DND-41 (cell line): ENCODE data around the gene ULK1.

Experiments used
- ATAC-seq: fragments of 200-7000 bp; cut with Tn5 transposase; 3 replicates; pipeline ENCODE4 v1.9.1; 2021; ENCODE audit warnings: low read depth; ENCODE audit not compliant: insufficient read depth
- DNase-seq: peaks from one replicate; pipeline ENCODE4 v3.0.0-alpha.2; 2020
- H2AFZ ChIP-seq: 2 replicates; pipeline ENCODE4 v1.6.0; 2012; ENCODE audit warnings: low read depth, low read length
- H3K27ac ChIP-seq: 2 replicates; pipeline ENCODE4 v1.5.1; 2012; ENCODE audit warnings: low read length, inconsistent platforms
- H3K27me3 ChIP-seq: fragments of 200-600 bp; sonication (generic); 2 replicates; pipeline ENCODE4 v1.6.0; 2012; ENCODE audit warnings: low read length, mild to moderate bottlenecking, inconsistent platforms; ENCODE audit not compliant: insufficient read depth, poor library complexity
- H3K36me3 ChIP-seq: 2 replicates; pipeline ENCODE4 v1.5.1; 2012; ENCODE audit warnings: low read length, inconsistent platforms; ENCODE audit not compliant: insufficient read depth
- H3K4me1 ChIP-seq: 2 replicates; pipeline ENCODE4 v1.5.1; 2012; ENCODE audit warnings: mild to moderate bottlenecking, low read length; ENCODE audit not compliant: insufficient read depth
- H3K4me2 ChIP-seq: 2 replicates; pipeline ENCODE4 v1.6.0; 2012; ENCODE audit warnings: mild to moderate bottlenecking, moderate library complexity, low read length, inconsistent platforms; ENCODE audit not compliant: insufficient read depth
- H3K4me3 ChIP-seq, 2 experiments: fragments of 200-600 bp in 1 of 2; shearing (Covaris generic) in 1 of 2; 2 replicates each; pipeline ENCODE4 v1.5.1; 2012 to 2016; ENCODE audit warnings: inconsistent platforms in 2 of 2, low read length in 2 of 2, mild to moderate bottlenecking in 2 of 2, low read depth in 1 of 2, moderate library complexity in 1 of 2
- H3K79me2 ChIP-seq: 2 replicates; pipeline ENCODE4 v1.6.0; 2012; ENCODE audit warnings: low read length, inconsistent platforms; ENCODE audit not compliant: insufficient read depth
- H3K9ac ChIP-seq: 2 replicates; pipeline ENCODE4 v1.6.0; 2012; ENCODE audit warnings: low read depth, mild to moderate bottlenecking, inconsistent platforms, low read length, moderate library complexity
- H3K9me3 ChIP-seq: 2 replicates; pipeline ENCODE4 v1.5.1; 2012; ENCODE audit warnings: low read length, moderate library complexity, mild to moderate bottlenecking, inconsistent platforms; ENCODE audit not compliant: insufficient read depth, severe bottlenecking
- H4K20me1 ChIP-seq: 2 replicates; pipeline ENCODE4 v1.6.0; 2012; ENCODE audit warnings: low read length; ENCODE audit not compliant: insufficient read depth
- CTCF ChIP-seq: IDR thresholded peaks from 2 replicates; pipeline ENCODE4 v1.5.1; 2012; ENCODE audit warnings: borderline replicate concordance, low read length, moderate library complexity, mild to moderate bottlenecking; ENCODE audit not compliant: poor library complexity, severe bottlenecking; ENCODE audit errors: extremely low read depth
- EZH2 ChIP-seq: IDR thresholded peaks from 3 replicates; pipeline ENCODE4 v1.6.1; 2012; ENCODE audit warnings: borderline replicate concordance, low read depth, mild to moderate bottlenecking, moderate library complexity, low read length, inconsistent platforms; ENCODE audit not compliant: severe bottlenecking

ULK1 gene

GRCh38 chr12:131892711-131893604 lies 1.5 kb upstream of the ULK1 start:
- peaks cover 33% of the 10 kb centered on the region for H3K4me1 ChIP-seq
- H3K79me2 ChIP-seq, result peaks cover 32% of the 10 kb centered on the region
- no peak overlapping the region for H3K4me3 ChIP-seq
- H3K9ac ChIP-seq, result no peak overlapping the region
- no peak for TF ChIP-seq EZH2
- TF ChIP-seq CTCF, result no peak
- H3K27me3 ChIP-seq, result no peaks in the 10 kb centered on the region
- H3K27ac ChIP-seq, result no peak overlapping the region
- H3K9me3 ChIP-seq, result no peaks in the 10 kb centered on the region
- ATAC-seq (no peak), DNase-seq (no peak)
- H4K20me1 ChIP-seq, result peaks cover 28% of the 10 kb centered on the region
- peaks cover 21% of the 10 kb centered on the region for H3K36me3 ChIP-seq
- H2AFZ ChIP-seq, result no peak overlapping the region; the same call in 1 of the 2 replicates
- H3K4me2 ChIP-seq, result no peak overlapping the region

- H3K9ac ChIP-seq, result no peak overlapping the region
- H3K4me3 ChIP-seq, result no peak overlapping the region; a peak in 1 of 4 replicates
- H3K79me2 ChIP-seq, result peaks cover 40% of the 10 kb centered on the region
- H3K36me3 ChIP-seq, result peaks cover 29% of the 10 kb centered on the region
- H3K27me3 ChIP-seq, result no peaks in the 10 kb centered on the region
- no peak for TF ChIP-seq CTCF
- no peaks in the 10 kb centered on the region for H3K9me3 ChIP-seq
- H3K4me1 ChIP-seq, result peaks cover 34% of the 10 kb centered on the region
- DNase-seq (no peak), ATAC-seq (no peak)
- H3K4me2 ChIP-seq, result peak overlapping the region; percentile 42
- H2AFZ ChIP-seq, result no peak overlapping the region
- no peak overlapping the region for H3K27ac ChIP-seq
- H4K20me1 ChIP-seq, result peaks cover 32% of the 10 kb centered on the region
Measured at GRCh38 chr12:131893605-131894312, 663 bp upstream of the ULK1 start.

GRCh38 chr12:131894981-131895639 lies 688 bp downstream of the ULK1 start:
- Histone ChIP-seq H3K79me2 (peaks cover 50% of the 10 kb centered on the region), H3K4me2 (peak overlapping the region; percentile 87), H3K27me3 (no peaks in the 10 kb centered on the region), H3K36me3 (peaks cover 33% of the 10 kb centered on the region), H3K4me1 (peaks cover 34% of the 10 kb centered on the region), H3K27ac (peak overlapping the region; percentile 75), H2AFZ (0 out of 2 replicates have a peak overlapping the region, but pooled peaks have one; percentile 8), H3K9ac (peak overlapping the region; percentile 68), H4K20me1 (peaks cover 32% of the 10 kb centered on the region), H3K4me3 (peak overlapping the region; percentile 56 to 67; a peak in 3 of 4 replicates), H3K9me3 (no peaks in the 10 kb centered on the region)
- no peak for TF ChIP-seq CTCF
- no peak for TF ChIP-seq EZH2
- ATAC-seq, result no peak
- DNase-seq, result peak; percentile 24
